Progenitor cell of endocrine pancreas (in vitro differentiated cells): Measurements from ENCODE around the gene BNC2. TPM values are rescaled to one million over a fixed set of nuclear protein-coding genes. Genes with fewer than 3 reads are reported as not detected.

Experiments used
- DNase-seq: peaks from one replicate; pipeline ENCODE4 v3.0.0; 2021; ENCODE audit warnings: low spot score; ENCODE audit not compliant: unreplicated experiment
- H3K27ac Mint-ChIP-seq: 2 replicates; pipeline ENCODE4 v1.8.0; 2021; ENCODE audit warnings: mild to moderate bottlenecking, moderate library complexity, mixed read lengths
- H3K27me3 Mint-ChIP-seq: 2 replicates; pipeline ENCODE4 v1.8.0; 2021; ENCODE audit warnings: mixed read lengths
- H3K36me3 Mint-ChIP-seq: 2 replicates; pipeline ENCODE4 v1.8.0; 2022; ENCODE audit warnings: mixed read lengths; ENCODE audit not compliant: insufficient read depth
- H3K4me1 Mint-ChIP-seq: 2 replicates; pipeline ENCODE4 v1.8.0; 2021; ENCODE audit warnings: low read depth, mixed read lengths
- H3K4me3 Mint-ChIP-seq: 2 replicates; pipeline ENCODE4 v1.8.0; 2021; ENCODE audit warnings: low read depth, mild to moderate bottlenecking, moderate library complexity, mixed read lengths
- H3K9me3 Mint-ChIP-seq: 2 replicates; pipeline ENCODE4 v1.8.0; 2021; ENCODE audit warnings: low read depth, mixed read lengths
- CTCF ChIP-seq: fragments of 200-600 bp; sonication (generic); IDR thresholded peaks from one replicate; pipeline ENCODE4 v1.5.0; 2021; ENCODE audit warnings: antibody characterized with exemption, mild to moderate bottlenecking; ENCODE audit not compliant: unreplicated experiment
- total RNA-seq: library from RNA; stranded (reverse); gene quantifications from 2 replicates; pipeline ENCODE4 v1.2.1, GENCODE V29; 2021

Gene BNC2
- total RNA-seq, 1 donor from 2014 or later = 1.0 TPM

GRCh38 chr9:16645970-16646369, 224.5 kb downstream of the BNC2 start:
- no peaks in the 10 kb centered on the region for H3K9me3 Mint-ChIP-seq
- no peaks in the 10 kb centered on the region for H3K36me3 Mint-ChIP-seq
- H3K4me1 Mint-ChIP-seq = no peaks in the 10 kb centered on the region
- H3K27me3 Mint-ChIP-seq = peaks cover 3% of the 10 kb centered on the region
- no peak for DNase-seq
- H3K27ac Mint-ChIP-seq = no peak overlapping the region
- H3K4me3 Mint-ChIP-seq = no peak overlapping the region
- no peak for TF ChIP-seq CTCF

GRCh38 chr9:16642421-16643109, 227.9 kb downstream of the BNC2 start:
- Mint-ChIP-seq H3K27ac (no peak overlapping the region), H3K4me1 (no peaks in the 10 kb centered on the region), H3K9me3 (no peaks in the 10 kb centered on the region), H3K27me3 (no peaks in the 10 kb centered on the region), H3K4me3 (no peak overlapping the region), H3K36me3 (no peaks in the 10 kb centered on the region)
- DNase-seq = no peak
- no peak for TF ChIP-seq CTCF

GRCh38 chr9:16640649-16641048, 229.8 kb downstream of the BNC2 start:
- no peak for DNase-seq
- Mint-ChIP-seq H3K4me1 (no peaks in the 10 kb centered on the region), H3K9me3 (no peaks in the 10 kb centered on the region)

GRCh38 chr9:16639644-16640043, 230.8 kb downstream of the BNC2 start:
- no peak overlapping the region for H3K27ac Mint-ChIP-seq
- H3K36me3 Mint-ChIP-seq = no peaks in the 10 kb centered on the region
- no peaks in the 10 kb centered on the region for H3K4me1 Mint-ChIP-seq
- no peaks in the 10 kb centered on the region for H3K27me3 Mint-ChIP-seq
- no peak for TF ChIP-seq CTCF
- H3K9me3 Mint-ChIP-seq = no peaks in the 10 kb centered on the region
- DNase-seq = no peak
- no peak overlapping the region for H3K4me3 Mint-ChIP-seq

More at GRCh38 chr9:16640649-16641048, 229.8 kb downstream of the BNC2 start:
- TF ChIP-seq CTCF = peak; percentile 31
- no peak overlapping the region for H3K4me3 Mint-ChIP-seq
- no peaks in the 10 kb centered on the region for H3K27me3 Mint-ChIP-seq
- no peaks in the 10 kb centered on the region for H3K36me3 Mint-ChIP-seq
- H3K27ac Mint-ChIP-seq = no peak overlapping the region

- Mint-ChIP-seq H3K9me3 (no peaks in the 10 kb centered on the region), H3K4me1 (no peaks in the 10 kb centered on the region)
Observed at GRCh38 chr9:16637911-16638310, 232.6 kb downstream of the BNC2 start.

More at GRCh38 chr9:16637911-16638310, 232.6 kb downstream of the BNC2 start:
- Mint-ChIP-seq H3K4me3 (no peak overlapping the region), H3K27me3 (no peaks in the 10 kb centered on the region), H3K36me3 (no peaks in the 10 kb centered on the region), H3K27ac (no peak overlapping the region)
- no peak for TF ChIP-seq CTCF
- DNase-seq = no peak
